NB4 (cell line): ENCODE data around the gene LDLRAD4.
"Not testable (repeated sequence)": the region's sequence is repeated elsewhere in the genome, so short reads cannot be mapped to it uniquely, and the experiment has no call there.

Experiments
- DNase-seq: peaks from one replicate; pipeline ENCODE4 v3.0.0; 2010; ENCODE audit warnings: low read depth
- H3K4me3 ChIP-seq: one replicate; pipeline ENCODE4 v1.5.1; 2011; ENCODE audit warnings: mild to moderate bottlenecking, low read depth, low read length, moderate library complexity
- MAX ChIP-seq: IDR thresholded peaks from 2 replicates; pipeline ENCODE4 v1.6.1; 2011; ENCODE audit warnings: low read depth, low read length
- MYC ChIP-seq: IDR thresholded peaks from 2 replicates; pipeline ENCODE4 v1.6.1; 2011; ENCODE audit warnings: low read depth, low read length
- POLR2A ChIP-seq: IDR thresholded peaks from 2 replicates; pipeline ENCODE4 v1.6.1; 2011; ENCODE audit warnings: mild to moderate bottlenecking; ENCODE audit not compliant: insufficient read length; ENCODE audit errors: extremely low read depth
- TF ChIP-seq, protein P1 (sequence below): IDR thresholded peaks from one replicate; pipeline ENCODE4 v1.5.1; 2012; ENCODE audit warnings: low read depth, low read length

LDLRAD4 gene

DNA sequence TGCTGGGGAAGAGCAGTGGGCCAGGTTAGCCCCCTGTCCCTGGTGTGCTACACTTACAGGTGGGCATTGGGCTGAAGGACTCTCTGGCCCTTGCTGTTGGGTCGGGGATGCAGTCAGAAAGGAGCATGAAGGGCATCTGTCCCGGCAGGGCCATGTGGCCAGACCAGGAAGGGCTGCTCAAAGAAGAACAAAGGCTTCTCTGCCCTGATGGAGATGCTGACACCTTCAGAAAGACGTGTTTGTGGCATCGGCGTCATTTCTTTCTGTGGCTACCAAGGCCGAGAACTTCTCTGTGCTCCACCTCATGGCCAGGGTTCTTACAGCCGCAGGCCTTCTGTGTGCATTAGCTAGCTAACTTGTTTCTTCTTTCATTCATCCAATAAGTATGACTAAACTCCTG lies 268.7 kb downstream of the LDLRAD4 start:
- TF ChIP-seq MAX (no peak), POLR2A (no peak), MYC (no peak)
- TF ChIP-seq, protein P1, sequence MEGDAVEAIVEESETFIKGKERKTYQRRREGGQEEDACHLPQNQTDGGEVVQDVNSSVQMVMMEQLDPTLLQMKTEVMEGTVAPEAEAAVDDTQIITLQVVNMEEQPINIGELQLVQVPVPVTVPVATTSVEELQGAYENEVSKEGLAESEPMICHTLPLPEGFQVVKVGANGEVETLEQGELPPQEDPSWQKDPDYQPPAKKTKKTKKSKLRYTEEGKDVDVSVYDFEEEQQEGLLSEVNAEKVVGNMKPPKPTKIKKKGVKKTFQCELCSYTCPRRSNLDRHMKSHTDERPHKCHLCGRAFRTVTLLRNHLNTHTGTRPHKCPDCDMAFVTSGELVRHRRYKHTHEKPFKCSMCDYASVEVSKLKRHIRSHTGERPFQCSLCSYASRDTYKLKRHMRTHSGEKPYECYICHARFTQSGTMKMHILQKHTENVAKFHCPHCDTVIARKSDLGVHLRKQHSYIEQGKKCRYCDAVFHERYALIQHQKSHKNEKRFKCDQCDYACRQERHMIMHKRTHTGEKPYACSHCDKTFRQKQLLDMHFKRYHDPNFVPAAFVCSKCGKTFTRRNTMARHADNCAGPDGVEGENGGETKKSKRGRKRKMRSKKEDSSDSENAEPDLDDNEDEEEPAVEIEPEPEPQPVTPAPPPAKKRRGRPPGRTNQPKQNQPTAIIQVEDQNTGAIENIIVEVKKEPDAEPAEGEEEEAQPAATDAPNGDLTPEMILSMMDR, result no peak

DNA sequence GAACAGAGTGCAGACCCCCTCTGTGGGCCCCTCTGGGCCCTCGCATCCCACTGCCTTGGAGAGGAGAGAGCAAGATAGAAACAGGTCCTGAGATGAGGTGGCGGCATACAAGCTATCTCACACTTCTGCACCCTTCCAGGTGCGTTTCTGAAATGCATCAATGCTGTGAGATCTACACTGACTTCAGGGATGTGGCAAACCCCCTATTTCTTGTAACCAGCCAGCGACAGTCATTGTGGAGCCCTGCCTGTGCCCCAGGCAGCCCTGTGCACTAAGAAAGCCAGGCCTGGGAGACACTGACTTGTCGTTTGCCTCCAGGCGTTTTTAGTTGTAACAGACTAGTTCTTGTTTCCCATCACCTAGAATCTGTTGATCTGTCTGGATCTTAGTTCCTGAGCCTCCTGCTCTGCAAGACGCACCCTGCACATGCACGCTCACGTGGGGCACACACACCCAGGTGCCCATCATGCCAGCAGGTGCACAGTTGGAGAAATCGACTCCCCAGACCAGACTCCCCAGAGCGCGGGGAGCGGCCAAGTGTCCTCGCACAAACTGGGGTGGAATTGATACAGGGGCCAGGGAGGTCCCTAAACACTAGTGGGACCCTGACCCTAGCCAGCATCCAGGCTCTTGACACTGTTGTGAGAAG lies 269.8 kb downstream of the LDLRAD4 start:
- no peak for DNase-seq
- TF ChIP-seq POLR2A (no peak), MYC (no peak), MAX (no peak)
- TF ChIP-seq, protein P1, result no peak
- H3K4me3 ChIP-seq, result no peak overlapping the region

More for the DNA sequence above, 268.7 kb downstream of the LDLRAD4 start:
- H3K4me3 ChIP-seq, result no peak overlapping the region
- DNase-seq, result no peak

- not testable (repeated sequence) for DNase-seq
These were observed 270.7 kb downstream of the LDLRAD4 start for GRCh38 chr18:13489303-13489702.

DNA sequence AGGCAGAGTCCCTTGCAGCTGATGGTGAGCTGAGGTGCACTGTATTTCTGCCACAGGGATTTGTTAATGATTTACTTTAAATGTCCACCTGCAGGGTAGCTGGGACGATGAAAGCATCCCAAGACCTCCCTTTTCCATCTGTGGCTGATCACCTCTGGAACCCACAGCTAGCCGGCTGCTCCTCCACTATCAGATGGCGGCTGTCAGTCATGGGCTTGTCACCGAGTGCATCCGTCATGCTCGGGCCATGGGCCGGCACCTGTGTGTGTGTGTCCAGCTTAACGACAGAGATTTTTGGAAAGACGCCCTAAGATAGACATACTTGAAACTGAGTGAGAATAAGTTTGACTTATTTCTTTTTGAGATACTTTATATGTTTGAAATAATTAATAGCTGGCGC lies 272.6 kb downstream of the LDLRAD4 start:
- TF ChIP-seq POLR2A (no peak), MYC (no peak), MAX (no peak)
- TF ChIP-seq, protein P1, result no peak
- no peak overlapping the region for H3K4me3 ChIP-seq
- no peak for DNase-seq

More at GRCh38 chr18:13489303-13489702, 270.7 kb downstream of the LDLRAD4 start:
- not testable (repeated sequence) for H3K4me3 ChIP-seq

GRCh38 chr18:13492314-13492713 lies 273.8 kb downstream of the LDLRAD4 start:
- no peak for TF ChIP-seq MAX
- no peak for TF ChIP-seq POLR2A
- no peak for TF ChIP-seq MYC
- TF ChIP-seq, protein P1, result no peak
- DNase-seq, result no peak
- no peak overlapping the region for H3K4me3 ChIP-seq

DNA sequence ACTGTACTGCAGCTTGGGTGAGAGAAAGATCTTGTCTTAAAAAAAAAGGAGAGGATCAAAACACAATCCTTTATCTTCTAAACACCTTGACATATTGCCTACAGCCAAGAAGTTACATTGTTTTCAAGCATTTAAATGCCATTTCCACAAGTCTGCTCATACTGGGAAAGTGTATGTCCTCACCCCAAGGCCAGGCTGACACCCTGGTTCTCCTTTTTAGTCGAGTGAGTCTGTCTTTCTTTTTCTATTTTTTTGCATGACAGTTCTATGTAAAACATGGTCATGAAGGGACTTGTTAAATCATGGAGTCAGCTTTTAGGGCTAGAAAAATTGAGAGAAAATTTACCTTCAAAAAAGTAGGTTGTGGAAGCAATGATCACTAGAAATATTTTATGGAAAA lies 274.5 kb downstream of the LDLRAD4 start:
- no peak for DNase-seq
- TF ChIP-seq MAX, result no peak
- TF ChIP-seq POLR2A, result no peak
- TF ChIP-seq MYC, result no peak
- TF ChIP-seq, protein P1, result no peak
- no peak overlapping the region for H3K4me3 ChIP-seq
